SKM-1 (cell line): ENCODE results near the gene C9.
A peak's percentile ranks its signal among the peaks of the same experiment; 100 is the strongest.
"Not testable (repeated sequence)": the region's sequence is repeated elsewhere in the genome, so short reads cannot be mapped to it uniquely, and the experiment has no call there.

ENCODE experiments used
- DNase-seq: peaks from one replicate; lab custom pipeline; 2025; ENCODE audit not compliant: unreplicated experiment; lab: John Stamatoyannopoulos, UW

C9 gene

DNA sequence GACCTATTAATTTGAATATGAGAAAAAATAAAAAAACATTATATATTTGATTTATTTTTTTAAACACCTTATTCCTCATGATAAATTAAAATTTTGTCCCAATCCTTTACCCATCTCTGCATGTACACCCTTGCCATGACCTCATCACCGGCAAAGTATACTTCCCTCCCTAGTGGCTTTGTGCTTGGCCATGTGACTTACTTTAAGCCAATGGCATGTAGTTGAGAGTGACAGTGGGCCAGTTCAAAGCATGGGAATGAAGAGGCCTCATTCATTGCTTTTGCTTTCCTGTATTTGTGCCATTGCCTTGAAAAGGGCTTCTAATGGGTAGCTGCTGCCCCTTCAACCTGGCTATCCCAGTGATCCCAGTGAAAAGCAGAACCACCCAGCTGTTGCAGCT is 31.2 kb downstream of the C9 start:
- DNase-seq: no peak

DNA sequence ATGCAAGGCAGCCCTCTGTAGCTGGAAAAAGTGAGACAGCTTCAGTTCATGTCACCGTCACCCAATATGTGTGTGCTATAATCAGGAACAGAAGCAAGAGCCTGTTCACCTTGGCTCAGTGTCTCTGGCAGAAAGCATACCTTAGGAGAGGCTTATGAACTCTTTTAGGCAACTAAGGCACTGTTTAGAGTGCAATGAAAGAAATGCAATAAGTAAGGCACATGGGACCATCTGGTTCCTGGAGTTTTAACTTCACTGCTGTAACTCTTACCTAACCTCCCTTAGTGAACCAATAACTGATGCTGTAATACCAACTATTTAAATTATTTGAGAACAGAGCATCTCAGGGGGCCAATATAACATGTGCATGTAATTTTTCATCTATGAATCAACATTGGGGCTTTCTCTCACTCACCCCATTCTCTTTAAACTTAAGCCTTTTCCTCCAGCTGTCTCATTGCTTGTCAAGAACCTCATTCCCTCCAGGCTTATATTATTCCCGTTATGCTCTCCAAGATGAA is 32.4 kb downstream of the C9 start:
- DNase-seq: no peak

GRCh38 chr5:39328731-39329130 is 35.6 kb downstream of the C9 start:
- no peak for DNase-seq

- DNase-seq: no peak
These were observed 40.8 kb downstream of the C9 start for GRCh38 chr5:39323542-39323941.

DNA sequence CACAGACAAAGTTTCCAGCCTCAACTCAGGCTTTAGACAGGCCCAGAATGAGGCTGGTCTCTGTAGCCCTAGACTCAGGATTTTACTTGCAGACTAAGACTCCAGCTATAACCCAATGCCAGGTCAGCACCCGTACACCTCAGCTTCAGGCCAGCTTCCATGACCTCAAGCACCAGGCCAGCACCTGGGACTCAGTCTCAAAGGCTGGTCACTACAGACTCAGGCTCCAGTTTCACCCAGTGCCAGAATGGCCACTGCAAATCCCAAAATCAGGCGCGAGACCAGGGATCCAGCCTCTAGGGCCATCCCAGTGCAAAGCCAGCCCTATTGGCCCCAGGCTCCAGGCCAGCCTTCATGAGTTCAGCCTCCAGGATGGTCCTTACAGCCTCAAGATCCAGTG is 44.9 kb downstream of the C9 start:
- DNase-seq: no peak

- not testable (repeated sequence) for DNase-seq
These were observed 47.8 kb downstream of the C9 start for GRCh38 chr5:39316464-39316863.

- DNase-seq: no peak
These were observed 48.3 kb downstream of the C9 start for GRCh38 chr5:39315995-39316394.

DNA sequence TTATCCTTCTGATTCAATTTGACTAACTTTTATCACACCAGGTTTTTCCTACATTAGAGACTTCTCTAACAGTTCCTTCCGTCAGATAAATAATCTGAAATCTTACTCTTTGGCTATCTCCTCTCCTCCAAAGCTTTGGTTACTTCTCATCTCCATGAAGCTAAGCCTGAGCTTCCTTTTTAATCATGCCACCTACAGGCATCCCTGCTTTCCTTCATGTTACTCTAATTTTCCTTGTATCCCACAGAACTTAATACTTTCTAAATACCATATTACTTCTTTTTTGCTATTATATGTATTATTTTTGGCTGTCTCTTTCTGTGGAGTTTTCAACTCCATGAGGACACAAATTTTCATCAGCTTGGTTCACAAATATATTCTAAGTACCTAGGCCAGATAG is 49.7 kb downstream of the C9 start:
- no peak for DNase-seq

DNA sequence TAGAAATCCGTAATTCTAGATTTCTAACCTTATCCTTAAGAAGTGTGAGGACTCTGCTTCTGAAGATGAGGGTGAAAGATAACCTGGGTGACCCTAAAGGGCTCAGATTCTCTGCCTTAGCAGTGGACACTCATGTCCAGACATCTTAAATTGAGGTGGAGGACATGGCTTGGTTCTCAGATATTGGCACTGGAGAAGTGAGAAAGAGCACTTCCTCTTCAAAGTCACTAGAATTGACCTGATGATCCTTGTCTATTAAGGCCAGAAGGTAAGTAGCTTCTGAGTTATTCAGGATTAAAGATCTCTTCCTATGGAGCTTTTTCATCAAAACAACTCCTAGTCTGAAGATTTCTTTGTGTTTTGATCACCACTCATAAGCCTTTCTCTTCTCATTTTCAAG is 54.8 kb downstream of the C9 start:
- no peak for DNase-seq

DNA sequence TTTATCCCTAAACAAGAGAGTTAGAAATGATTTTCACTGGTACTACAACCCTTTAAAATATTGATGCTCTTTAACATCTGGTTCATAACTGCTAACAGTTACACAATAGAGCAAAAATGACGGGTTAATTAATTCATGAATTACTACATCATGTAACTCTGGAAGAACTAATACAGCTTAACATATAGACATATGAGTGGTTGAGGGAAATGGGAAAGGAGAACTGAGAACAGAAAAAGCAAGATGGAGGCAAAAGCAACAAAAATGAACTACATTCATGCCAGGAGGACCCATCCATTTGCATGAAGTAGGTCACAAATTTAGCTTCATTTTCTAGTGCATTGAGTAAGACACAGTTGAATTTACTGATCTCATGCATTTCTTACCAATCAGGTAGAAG is 61.8 kb downstream of the C9 start:
- no peak for DNase-seq

- no peak for DNase-seq
These were observed 62.9 kb downstream of the C9 start for GRCh38 chr5:39301406-39301805.

- DNase-seq: no peak
These were observed 64.3 kb downstream of the C9 start for GRCh38 chr5:39299962-39300361.

- no peak for DNase-seq
These were observed 69.6 kb downstream of the C9 start for GRCh38 chr5:39294736-39295135.

- DNase-seq: no peak
These were observed 79.7 kb downstream of the C9 start for GRCh38 chr5:39284552-39284951.

DNA sequence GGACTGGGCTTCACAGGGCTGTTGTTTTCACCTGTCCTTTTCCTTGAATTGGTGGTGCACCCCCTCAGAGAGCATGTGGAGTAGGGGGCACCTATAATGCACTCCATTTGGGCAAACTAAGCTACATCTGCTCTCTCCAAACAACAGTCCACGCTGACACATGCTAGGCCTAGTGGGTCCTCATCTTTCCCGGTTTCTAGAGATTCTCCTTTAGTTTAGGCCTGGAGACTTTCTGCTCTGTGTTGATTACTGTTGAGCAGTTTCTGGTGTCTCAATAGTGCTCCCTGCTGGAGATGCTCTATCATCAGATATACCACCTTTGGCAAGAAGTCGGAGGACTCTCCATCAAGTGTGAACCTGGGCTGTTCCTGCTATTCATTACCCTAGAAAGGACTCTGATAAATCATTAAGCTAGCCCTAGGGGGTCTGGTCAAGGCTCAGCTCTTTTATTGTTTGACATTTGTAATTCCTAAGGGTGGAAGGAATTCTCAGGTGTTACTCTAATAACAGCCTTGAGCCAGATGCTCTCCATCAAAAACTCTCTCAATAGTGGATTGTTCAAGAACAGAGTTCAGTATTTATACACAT is 81.0 kb downstream of the C9 start:
- DNase-seq: peak; percentile 57

GRCh38 chr5:39282561-39282960 is 81.7 kb downstream of the C9 start:
- DNase-seq: no peak

GRCh38 chr5:39275865-39276264 is 88.4 kb downstream of the C9 start:
- DNase-seq: not testable (repeated sequence)

- DNase-seq: peak; percentile 49
These were observed 89.8 kb downstream of the C9 start for GRCh38 chr5:39274398-39275085.

DNA sequence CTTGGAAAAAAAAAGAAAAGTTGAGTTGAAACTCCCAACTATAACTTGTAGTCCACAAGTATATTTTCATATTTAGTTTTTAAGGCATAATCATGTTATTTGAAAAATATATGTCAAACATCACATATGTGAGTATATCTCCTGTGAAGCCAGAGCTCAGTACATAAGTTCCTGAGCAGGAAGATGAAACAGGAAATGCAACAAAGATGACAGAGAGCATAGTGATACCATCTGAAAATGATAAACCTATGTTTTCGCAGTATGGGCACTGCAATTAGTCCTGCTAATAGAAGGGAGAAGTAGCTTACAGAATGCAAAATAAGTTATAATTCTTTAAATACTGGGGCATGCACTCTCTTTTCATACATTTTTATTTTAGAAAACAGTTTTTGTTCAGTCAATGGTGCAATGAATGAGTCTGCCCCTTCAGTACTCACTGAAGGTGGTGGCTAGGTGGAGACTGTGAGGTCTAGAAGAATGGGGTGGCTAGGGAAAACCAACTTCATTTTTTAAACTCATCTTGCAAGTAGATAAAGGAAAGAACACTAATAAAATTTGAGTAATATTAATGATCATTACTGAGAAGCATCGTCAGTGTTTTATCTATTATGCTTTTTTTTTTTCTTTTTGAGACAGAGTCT is 90.9 kb downstream of the C9 start:
- DNase-seq: peak; percentile 18

- DNase-seq: not testable (repeated sequence)
These were observed 91.4 kb downstream of the C9 start for GRCh38 chr5:39272869-39273231.

- peak; percentile 65 for DNase-seq
These were observed 94.0 kb downstream of the C9 start for GRCh38 chr5:39270225-39270848.

- DNase-seq: no peak
These were observed 97.1 kb downstream of the C9 start for GRCh38 chr5:39267186-39267585.
